Kidney glomerular epithelial cell (primary cell): ENCODE data around the gene OOSP1.
"Not testable (repeated sequence)": the region's sequence is repeated elsewhere in the genome, so short reads cannot be mapped to it uniquely, and the experiment has no call there.

Experiments used
- DNase-seq: peaks from one replicate; lab custom pipeline; 2025; lab: John Stamatoyannopoulos, UW

Gene OOSP1, protein sequence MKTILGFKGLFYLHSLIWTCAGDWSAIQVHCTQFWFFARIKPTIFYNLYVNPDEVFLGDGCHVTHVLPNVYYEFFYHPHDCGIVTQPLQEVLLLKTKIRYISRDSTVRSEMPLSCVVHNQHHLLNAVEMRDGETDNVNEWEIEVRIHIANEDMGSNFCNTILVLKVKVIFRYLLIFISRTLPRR

DNA sequence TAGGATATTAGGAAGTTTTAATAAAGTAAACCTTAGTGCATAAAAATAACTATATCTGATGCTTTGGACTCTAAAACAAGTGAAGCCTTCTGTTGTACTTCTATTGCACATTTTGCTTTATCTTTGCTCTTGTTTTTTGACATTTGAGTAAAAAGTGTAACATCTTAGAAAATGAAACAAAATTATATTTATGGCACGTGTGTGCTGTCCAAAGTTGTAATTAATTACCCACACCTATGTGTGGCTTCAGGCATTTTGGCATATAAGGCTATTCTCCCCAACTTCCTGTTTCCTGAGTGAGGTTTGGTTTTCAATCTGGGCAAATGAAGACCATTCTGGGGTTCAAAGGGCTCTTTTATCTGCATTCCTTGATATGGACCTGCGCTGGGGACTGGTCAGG, at the start of gene OOSP1:
TSS of gene OOSP1 (plus strand) at position 301 of the 400 bp plus-strand sequence. CDS start at position 324, 23 bp downstream.
- DNase-seq, result no peak

DNA sequence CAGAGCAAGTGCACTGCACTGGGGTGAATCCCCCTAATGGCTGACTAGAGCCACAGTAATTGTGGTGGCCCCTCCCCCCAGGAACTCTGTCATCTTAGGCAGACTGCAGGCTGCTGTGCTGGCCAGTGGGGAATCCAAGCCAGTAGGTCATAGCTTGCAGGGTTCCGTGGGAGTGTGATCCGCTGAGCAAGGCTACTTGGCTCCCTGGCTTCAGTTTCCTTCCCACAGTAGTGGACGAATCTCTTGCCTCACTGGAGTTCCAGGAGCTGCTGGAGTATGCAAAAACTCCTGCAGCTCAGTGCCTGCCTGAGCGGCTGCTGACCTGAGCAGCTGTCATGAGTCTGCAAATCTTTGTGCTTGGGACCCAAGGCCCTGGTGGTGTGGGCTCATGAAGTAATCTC, 46.5 kb upstream of the OOSP1 start:
- peak; percentile 49 for DNase-seq

GRCh38 chr11:59894616-59895015, 43.6 kb upstream of the OOSP1 start:
- DNase-seq, result no peak

DNA sequence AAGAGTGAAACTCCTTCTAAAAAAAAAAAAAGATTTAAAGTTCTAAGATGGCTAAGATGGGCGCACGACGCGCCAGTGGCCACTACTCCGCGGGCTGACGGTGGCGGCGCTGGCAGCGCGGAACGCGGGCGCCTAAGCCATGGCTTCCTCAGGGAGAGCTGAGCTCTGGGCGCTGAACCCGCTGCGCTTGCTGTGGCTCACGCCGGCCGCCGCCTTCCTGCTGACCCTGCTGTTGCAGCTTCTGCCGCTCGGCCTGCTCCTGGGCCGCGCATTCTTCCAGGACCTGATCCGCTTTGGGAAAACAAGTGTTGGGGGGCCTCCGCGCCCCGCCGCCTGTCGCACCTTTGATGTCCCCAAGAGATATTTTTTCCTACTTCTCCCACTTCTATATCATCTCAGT, 40.2 kb upstream of the OOSP1 start:
- no peak for DNase-seq

DNA sequence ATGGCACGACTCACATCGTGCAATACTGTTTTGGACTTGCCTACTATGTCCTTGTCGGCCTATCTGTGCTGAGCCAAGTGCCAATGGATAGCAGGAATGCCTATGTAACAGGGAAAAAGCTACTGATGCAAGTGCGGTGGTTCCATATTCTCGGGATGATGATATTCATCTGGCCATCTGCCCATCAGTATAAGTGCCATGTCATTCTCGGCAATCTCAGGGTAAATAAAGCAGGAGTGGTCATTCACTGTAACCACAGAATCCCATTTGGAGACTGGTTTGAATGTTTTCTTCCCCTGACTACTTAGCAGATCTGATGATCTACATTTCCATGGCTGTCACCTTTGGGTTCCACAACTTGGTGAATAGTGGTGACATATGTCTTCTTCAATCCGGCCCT, 39.6 kb upstream of the OOSP1 start:
- DNase-seq, result no peak

GRCh38 chr11:59899532-59899931, 38.7 kb upstream of the OOSP1 start:
- no peak for DNase-seq

DNA sequence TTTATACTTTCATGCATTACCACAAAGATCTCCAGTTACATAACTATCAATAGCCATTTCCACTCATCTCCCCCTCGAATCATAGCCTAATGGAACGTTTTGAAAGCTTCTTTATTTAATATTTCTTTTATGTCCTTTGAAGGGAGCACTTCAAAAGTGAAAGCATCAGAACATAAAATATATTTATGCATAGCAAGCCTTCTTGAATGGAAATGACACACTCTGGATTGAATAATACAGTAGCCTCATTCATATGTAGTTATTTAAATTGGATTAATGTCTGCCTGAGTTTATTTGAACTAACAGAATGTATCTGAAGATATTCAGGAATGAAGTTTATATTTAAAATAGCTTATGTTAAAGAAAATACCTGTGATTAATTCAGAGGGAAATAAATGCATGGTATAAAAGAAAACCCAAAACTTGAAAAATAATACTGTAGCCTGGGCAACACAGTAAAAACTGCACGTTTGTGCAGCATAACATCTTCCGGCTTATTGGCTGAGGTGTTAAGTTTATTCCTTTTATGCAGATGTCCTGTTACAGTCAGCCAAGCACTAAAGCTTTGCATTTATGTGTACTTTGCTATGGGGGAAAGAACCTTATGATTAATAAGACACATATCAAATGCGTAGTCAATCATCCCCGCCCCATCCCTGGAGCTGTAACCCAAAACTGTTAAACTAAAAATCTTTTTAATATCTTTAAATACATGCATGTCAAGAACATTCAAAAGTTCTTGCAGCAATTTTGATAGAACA, 37.7 kb upstream of the OOSP1 start:
- DNase-seq, result no peak

DNA sequence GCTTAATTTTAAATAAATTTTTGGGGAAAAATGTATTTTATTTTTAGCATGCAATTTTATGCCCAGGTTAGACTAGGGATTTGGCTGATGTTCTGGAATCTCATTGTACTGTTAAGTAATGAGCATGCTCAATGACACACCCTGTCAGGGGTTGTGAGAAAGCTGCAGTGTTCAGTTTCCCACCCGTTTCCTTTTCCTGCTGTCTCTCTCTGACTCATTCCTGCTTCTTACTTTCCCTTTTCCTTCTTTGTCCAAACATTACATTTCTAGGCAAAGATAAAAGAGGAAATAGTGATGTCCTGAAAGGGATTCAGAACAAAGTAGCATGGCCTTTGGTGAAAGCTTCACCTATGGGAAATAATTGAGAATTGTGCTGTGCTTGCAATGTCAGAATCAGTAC, 36.9 kb upstream of the OOSP1 start:
- no peak for DNase-seq

GRCh38 chr11:59903569-59903968, 34.7 kb upstream of the OOSP1 start:
- not testable (repeated sequence) for DNase-seq

DNA sequence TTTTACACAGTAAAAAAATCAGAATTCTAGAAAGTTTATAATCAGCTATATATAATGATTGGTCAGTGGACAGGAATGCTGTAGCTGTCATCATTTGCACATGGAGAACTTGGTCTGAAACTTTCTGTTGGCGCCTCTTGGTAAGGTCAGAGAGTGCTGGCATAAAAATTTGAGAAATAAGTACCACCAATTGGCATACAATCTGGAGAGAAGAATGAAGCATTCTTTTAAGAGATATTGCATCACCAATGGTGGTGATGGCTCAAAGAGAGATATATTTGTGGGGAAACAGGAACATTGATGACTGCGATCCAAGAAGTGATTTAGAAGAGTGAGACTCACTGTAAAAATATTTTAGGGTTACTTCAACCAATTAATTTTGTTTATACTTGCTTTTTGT, 19.8 kb upstream of the OOSP1 start:
- no peak for DNase-seq

GRCh38 chr11:59918987-59919589, 19.1 kb upstream of the OOSP1 start:
- peak; percentile 44 for DNase-seq

- no peak for DNase-seq
Measured at GRCh38 chr11:59923813-59924212, 14.4 kb upstream of the OOSP1 start.

- no peak for DNase-seq
Measured at GRCh38 chr11:59931688-59932087, 6.5 kb upstream of the OOSP1 start.

- no peak for DNase-seq
Measured at GRCh38 chr11:59938718-59939117, 486 bp downstream of the OOSP1 start.

GRCh38 chr11:59939482-59939881, 1.2 kb downstream of the OOSP1 start:
- no peak for DNase-seq

DNA sequence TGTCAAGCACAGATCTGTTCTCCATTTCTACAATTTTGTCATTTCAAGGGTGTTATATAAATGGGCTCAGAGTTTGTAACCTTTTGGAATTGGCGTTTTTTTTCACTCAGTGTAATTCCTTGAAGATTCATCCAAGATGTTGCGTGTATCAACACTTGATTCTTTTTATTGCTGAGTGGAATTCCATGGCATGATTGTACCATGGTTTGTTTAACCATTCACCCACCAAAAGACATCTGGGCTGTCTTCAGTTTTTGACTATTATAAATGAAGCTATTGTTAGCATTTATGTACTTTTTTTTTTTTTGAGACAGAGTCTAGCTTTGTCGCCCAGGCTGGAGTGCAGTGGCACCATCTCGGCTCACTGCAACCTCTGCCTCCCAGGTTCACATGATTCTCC, 2.9 kb downstream of the OOSP1 start:
- DNase-seq, result no peak

- no peak for DNase-seq
Measured at GRCh38 chr11:59943997-59944714, 5.9 kb downstream of the OOSP1 start.

DNA sequence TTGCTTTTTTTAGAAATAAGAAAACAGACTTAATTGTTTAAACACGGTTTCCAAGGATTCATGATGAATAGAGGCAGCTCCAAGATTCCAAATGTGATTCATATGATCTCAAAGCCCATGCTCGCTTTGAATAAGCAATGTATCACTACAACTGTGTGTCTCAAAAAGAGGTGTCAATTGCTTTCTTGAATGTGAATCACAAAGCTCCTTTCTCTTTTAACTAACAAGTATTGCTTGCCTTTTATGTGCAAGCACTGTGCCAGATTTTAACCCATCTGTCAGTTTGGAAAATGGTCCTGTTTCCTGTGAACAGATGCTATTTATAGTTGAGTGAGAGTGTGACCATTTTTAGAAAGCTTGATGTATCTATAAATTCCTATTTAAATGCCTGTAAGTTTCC, 6.5 kb downstream of the OOSP1 start:
- DNase-seq, result no peak

GRCh38 chr11:59953463-59954218, 15.4 kb downstream of the OOSP1 start:
- no peak for DNase-seq

GRCh38 chr11:59954219-59954847, 16.1 kb downstream of the OOSP1 start:
- no peak for DNase-seq

GRCh38 chr11:59957094-59957493, 18.9 kb downstream of the OOSP1 start:
- peak; percentile 54 for DNase-seq
